Right kidney (tissue), 1 donor: ENCODE data around the gene ZNRF3.
"Not testable (repeated sequence)": the region's sequence is repeated elsewhere in the genome, so short reads cannot be mapped to it uniquely, and the experiment has no call there.

Experiments used
- DNase-seq: peaks from one replicate; pipeline ENCODE4 v3.0.0-alpha.2; 2016

The ZNRF3 gene

DNA sequence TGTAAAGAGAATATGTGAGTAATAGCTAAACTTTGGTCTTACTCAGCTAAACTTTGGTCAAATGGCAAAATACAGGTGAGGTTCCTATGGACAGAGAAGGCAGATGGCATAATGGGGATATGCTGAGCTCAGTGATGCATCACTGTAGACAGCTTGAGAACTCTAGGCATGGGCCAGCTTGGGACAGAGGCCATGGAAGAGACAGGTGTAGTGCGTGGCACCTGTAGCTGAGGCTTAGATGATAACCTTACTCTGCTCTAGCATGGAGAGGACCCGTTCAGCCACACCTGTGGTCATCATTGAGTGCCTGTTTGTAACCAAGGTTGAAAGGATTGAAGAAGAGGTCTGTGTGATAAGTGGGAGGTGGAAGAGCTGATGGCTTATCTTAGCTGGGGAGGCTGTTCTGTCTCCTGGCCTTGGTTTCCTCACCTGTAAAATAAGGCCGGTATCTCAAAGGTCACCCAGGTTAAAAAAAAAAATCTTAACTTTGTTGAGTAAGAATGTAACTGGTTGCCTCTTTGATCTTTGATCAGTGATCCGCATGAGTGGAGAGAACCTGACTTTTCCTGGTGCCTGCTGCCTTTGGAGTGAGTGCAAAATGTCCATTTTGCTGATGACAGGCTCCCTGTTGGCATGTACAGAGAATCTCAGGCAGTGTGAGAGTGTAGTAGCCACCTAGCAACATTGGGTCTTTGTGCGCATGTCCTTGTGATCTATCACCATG is 48.6 kb downstream of the ZNRF3 start:
- no peak for DNase-seq

DNA sequence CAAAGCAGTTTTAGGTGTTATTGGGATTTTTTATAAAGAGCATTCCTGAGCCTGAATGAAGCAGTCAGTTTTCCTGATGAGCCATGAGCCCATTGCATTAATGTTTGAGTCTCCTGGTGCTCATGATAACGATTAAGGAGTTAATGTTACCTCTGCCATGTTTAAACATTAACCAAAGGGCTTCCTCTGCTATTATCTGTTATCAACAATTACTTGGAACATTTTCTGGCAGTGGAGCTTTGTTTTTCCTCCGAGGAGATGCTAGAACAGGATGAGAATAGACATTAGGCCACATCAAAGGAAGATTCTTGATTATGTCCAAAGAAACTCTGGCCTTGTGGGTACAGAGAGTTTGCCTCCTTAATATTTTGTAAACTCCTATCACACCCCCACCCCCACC is 49.9 kb downstream of the ZNRF3 start:
- DNase-seq: no peak

DNA sequence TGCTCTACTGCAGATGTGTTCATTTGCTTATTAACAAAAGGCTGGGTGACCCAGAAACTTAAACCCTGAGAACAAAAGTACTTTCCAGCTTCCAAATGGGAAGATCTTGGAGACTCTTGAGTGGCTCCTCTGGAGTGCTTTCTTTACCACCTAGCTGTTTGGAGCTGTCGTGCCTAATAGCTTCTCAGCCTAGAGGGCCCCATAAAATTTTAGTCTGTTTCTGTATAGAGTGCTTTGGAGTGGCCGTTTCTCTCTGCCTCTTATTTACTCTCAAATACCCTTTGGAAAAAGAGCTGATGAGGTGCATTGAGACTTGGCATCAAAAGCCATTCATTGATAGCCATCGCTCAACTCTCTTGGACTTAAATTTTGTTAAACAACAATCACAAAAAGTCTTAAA is 50.7 kb downstream of the ZNRF3 start:
- no peak for DNase-seq

DNA sequence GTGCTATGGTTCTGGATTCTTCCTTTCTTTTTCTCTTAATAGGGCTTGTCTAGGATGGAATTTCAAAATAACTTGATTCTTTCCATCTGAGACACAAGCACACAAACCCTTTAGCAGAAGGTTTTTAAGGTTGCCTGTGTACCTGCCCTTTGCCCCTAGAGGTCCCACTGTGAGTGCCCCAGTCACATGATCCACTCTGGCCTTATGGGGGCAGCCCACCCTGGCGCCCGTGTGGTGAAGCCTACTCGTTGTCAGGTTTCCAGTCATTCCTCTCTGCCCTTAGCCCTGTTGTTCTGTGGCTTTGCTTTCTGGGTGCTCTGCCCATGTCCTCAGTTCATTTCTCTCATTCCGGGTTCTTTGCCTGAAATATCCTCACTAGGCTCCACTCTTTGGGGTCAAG is 51.8 kb downstream of the ZNRF3 start:
- no peak for DNase-seq

DNA sequence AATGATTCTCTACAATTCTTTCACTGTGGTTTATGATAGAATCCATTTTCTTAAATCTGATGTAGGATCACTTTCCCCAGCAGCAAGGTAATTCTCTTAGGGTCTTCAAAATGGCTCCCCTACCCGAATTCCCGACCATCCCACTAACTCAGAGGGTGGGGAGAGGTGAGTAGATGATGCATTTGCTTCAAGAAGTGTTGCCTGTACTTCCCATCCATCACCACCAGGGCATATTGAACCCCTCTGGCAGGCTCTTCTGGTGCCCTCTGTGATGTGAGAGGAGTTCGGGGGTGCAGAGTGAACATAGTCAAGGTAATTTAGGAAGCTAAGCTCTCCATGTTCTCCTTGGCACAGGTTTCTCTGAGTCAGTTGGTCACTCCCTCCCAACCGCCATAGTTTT is 52.3 kb downstream of the ZNRF3 start:
- no peak for DNase-seq

DNA sequence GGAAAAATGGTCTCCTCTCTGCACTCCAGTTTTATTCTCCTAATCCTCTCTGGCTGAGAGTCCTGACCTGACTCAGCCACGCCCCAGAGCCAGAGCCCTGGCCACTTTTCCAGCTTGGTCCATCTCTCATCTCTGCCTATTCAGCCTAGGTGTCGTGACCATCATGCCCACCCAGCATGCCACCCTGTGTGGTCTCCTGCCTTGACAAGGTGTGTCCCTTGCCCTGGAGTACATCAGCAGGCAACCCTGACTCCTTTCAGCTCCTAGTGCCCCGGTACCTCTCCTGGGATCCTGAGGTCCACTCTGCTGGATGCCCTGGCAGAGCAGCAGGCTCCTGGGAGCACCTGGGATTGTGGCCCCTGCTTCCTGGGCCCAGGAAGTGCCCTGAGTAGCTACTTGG is 52.8 kb downstream of the ZNRF3 start:
- DNase-seq: no peak

DNA sequence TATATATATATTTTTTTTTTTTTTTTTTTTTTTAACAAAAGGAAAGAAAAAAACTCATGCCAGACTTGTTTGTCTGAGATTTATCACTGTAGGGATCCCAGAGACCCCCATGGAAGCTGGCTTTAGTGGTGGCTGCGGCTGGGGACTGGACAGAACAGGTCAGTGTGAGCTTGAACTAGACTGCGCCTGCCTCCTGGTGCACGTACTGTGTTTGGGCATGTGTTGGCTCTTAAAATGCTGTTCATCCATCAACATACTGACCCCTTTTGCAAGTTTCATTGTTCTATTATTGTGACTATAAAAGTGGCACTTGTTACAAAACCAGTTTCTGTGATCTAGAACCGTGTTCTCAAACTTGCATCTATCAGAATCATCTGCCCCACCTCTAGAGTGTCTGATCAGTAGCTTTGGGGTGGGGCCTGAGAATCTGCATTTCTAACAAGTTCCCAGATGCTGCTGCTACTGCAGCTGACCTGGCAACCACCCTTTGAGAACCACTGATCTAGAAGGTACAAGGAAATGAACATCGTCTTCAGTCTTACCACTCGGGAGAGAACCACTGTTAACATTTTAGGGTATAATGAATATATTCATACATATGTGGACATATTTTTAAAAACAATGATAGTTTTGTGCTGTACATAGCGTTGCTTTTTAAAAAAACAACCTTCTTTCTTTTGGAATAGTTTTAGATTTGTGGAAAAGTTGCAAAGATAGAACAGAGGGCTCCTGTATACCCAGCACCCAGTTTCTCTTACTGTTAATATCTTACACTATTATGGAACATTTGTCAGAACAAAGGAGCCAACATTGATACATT is 54.0 kb downstream of the ZNRF3 start:
- DNase-seq: no peak

DNA sequence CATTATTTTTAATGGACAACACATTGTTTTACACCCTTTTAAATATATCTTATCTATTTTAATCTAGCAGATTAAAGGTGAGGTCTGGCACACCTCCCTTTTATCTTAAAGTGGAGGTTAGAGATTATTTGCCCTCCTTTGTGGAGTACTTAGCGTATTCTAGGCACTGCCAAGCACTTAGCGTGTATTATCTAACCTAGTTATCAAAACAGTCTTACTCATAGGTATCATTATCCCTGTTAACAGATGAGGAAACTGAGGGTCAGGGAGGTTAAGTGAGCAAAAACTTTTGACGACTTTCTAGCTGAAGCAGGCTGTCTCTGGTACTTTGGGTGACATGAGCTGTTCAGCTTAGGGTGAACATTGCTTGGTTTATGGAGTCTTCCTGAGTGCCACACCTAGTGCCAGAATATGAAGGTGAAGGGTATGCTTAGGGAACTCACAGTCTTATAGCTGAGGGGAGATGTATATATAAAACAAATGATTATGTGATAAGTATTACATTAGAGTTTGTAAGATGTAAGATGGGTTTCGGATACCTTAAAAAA is 55.0 kb downstream of the ZNRF3 start:
- no peak for DNase-seq

DNA sequence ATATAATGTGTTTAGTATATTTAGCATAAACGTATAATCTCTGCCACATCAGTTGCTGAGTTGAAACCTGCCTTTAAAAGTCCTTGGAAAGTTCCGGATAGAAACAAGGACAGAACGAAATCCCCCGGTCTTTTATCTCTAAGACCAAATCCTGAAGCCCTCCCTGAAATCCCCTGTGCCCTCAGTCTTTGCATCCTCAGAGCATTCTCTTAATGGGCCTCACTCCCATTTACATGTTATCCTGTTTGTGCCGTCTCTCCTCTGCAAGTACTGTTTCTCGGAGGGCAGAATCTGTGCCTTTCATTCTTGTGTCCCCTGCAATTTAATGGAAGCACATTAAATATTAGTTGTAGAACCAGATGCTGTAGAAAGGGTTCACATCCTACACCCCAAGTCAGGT is 56.0 kb downstream of the ZNRF3 start:
- no peak for DNase-seq

DNA sequence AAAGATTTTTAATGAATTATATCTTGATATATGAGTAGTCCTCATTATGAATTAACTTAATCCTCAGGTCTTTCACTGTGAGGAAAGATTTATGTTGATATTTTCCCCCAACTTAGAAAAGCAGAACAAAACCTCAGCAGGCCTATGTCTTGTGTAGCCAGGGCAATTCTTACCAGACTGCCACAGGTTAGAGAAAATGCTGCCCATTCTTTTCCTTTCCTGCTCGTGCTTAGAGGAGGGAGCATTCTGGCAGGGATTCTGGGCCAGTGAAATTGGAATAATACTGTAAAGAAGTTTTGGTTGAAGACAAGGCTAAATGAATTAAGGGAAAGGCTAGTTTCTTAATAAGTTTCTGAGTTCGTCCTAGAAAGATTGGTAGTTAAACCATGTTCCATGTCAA is 56.6 kb downstream of the ZNRF3 start:
- DNase-seq: no peak

DNA sequence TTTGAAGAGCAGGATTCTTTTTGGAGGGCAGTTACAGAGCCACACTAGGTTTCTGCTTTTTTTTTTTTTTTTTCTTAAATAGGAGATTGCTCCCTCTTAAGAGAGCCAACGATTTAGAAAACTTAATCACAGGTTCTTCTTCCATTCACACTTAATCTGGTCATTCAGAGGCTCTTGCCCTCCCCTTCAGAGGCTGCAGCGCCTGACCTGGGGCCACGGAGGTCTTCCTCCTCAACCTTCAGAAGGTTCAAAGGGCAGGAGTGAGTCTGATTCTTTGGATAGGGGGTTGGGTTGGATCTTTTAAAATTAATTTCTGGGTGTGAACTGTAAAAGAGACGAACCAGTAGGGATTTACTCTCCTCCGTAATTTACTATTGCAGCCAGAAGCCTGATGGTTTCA is 57.1 kb downstream of the ZNRF3 start:
- DNase-seq: no peak

DNA sequence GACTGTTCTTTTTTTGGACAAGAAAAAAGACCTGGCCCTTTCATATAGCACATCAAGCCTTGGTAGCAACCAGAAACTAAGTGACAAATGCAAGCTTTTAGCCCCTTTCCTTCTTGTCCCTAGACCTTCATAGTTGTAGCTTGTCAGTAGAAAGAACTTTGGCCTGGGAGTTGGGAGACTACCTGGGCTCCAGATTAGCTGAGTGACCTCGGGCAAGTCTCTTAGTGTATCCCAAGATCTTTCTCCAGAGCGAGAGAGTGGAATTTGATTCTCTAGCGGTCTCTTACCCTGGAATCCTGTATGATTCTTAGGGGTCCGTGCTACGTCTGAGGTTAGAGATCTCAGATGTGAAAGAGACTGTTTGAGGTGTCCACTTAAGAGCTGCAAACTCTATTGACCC is 59.0 kb downstream of the ZNRF3 start:
- no peak for DNase-seq

DNA sequence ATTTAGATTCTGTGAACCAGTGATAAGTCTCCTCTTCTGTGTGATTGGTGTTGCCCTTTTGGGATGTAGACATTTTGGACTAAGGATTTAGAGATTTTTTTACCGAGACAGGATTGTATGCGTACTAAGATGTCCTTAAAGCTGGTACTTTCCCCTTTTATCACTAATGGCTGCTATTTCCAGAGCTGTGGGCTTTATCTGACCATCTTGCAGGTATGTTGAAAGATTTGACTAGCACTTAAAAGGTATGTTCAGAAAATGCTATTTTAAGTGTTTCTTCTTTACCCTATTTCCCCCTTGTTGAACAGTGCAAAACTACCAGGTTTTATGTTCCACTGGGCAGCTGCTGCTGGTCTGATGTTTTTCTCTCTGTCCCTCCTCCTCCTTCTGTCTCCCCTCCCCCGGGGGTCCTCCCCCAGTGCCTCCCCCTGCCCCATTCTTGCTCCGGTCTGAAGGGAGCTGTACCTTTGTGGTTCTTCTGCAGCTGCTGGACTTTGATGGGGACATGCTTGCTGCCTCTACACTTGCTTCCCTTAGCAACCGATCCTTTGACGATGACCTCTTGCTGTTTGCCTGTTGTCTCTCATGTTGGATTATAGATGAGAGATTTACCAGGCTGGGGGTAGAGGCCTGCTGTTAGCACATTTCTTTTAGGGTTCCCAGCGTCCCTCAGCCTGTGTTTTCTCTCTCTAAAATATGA is 59.6 kb downstream of the ZNRF3 start:
- DNase-seq: peak; percentile 47

DNA sequence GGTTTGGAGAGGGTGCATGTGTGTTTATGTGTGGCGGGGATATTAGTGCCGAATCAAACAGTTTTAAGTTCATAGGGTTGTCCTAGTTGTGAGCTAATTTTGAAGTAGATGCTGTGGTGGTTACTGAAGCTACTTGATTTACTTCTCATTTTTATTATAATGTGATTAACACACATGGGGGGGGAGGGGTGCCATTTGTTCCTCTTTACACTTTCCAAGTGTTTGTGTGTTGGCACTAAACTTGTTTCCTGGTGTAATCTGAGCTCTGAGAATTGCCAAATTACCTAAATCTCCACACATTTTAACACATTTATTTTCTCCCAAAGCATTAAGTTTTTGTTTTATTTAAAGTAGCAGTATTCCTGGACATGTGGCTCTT is 60.1 kb downstream of the ZNRF3 start:
- DNase-seq: no peak

DNA sequence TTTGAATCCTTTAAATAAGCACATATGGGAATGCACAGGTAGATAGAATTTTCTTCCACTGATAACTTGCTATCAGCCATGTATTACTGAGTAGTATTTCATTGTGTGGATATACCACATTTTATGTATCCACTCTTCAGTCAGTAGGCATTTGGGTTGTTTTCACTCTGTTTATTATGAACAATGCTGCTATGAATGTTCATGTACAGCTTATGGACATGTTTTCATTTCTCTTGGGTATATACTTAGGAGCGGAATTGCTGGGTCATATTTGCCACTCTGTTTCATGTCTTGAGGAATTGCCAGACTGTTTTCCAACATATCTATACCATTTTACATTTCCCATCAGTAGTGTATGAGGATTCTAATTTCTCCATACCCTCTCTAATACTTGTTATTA is 63.8 kb downstream of the ZNRF3 start:
- no peak for DNase-seq

DNA sequence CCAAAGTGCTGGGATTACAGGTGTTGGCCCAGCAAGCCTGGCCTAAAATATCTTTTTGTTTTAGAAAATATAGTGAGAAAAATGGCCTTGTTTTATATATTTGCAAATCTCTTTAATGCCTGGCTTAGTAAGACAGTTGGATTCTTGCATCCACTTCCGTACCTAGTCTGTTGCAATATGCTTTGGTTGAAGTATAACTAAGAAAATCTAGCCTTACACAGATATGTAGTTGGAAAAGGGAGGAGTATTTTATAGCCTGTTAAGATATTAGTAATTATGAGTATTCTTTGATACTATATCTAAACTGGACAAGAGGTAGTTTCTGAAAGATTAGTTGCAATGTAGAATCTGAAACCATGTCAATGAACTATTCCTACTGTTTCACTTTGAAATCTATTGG is 65.1 kb downstream of the ZNRF3 start:
- no peak for DNase-seq

DNA sequence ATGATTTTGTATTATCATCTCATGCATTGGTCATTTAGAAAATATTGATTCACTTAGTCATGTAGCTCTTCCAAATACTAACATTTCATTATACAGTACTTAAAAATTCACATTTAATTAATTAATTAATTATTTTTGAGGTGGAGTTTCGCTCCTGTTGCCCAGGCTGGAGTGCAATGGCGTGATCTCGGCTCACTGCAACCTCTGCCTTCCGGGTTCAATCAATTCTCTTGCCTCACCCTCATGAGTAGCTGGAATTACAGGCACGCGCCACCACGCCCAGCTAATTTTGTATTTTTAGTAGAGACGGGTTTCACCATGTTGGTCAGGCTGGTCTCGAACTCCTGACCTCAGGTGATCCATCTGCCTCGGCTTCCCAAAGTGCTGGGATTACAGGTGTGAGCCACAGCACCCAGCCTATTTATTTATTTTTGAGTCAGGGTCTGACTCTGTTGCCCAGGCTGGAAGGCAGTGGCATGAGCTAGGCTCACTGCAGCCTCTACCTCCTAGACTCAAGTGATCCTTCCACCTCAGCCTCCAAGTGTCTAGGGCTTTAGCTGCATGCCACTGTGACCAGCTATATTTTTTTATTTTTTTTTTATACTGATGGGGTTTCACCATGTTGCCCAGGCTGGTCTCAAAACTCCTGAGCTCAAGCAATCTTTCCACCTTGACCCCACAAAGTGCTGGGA is 65.6 kb downstream of the ZNRF3 start:
- not testable (repeated sequence) for DNase-seq

DNA sequence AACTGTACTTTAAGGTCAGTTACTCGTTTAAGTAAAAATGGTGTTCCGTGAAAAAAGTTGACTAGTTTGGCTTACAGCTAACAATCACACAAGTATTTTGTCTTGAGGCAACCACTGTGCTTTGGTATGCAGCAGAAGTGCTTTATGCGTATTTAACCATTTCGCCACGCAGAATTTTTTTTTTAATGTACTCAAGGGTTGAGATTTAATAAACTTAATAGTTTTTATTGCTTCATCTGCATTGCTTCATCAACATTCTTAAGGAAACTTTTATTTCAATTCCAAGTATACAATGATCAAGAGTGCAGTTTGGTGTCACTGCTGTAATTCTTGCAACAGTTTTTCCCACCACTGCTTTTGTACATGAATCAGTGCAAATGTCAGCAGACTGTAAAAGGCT is 66.4 kb downstream of the ZNRF3 start:
- DNase-seq: no peak

DNA sequence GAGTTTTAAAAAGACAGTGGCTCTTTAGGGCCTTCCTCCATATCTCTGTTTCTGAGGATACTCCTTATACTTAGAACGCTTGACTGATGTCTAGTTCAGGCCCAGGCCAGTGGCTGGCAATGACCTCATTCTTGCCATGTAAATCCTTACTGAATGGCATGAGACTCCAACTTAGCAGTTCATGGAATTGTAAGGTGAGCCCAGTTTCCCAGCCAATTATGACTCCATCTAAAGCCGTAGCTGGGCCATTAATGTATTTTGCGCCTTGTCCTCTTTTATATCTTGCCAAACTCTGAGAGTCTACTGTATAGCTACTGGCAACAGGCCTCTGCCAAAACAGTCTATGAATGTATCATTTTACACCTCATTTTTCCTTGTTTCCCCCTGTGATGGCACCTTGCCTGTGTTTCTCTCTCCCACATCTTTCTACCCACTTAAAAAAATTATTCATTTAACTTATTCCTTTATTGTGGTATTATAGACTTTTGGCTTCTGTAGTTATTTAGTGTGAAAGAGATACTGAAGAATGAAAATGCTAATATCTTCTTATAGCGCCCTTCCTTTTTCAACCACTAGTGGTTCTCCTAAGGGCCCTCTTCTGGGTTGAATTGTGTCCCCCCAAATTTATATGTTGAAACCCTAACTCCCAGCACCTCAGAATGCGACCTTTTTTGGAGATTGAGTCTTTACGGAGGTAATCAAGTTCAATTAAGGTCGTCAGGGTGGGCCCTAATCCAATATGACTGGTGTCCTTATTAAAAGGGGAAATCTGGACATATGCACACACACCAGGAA is 67.4 kb downstream of the ZNRF3 start:
- DNase-seq: no peak

DNA sequence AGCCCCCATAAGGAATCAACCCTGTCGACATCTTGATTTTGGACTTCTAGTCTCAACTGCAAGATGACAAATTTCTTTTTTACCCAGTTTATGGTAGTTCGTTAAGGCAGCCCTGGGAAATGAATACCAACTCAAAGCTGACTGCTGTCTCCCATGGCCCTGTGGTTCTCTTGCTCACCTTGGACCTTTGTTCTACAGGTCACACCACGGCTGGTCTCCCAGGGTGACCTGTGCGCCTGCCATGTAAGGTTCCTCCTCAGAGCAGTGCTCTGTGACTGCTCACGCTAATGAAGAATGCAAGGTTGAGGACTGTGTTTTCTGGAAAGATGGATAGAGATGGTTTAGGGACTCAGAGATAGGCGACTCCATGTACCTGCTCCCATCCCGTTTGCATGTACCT is 68.2 kb downstream of the ZNRF3 start:
- DNase-seq: no peak

DNA sequence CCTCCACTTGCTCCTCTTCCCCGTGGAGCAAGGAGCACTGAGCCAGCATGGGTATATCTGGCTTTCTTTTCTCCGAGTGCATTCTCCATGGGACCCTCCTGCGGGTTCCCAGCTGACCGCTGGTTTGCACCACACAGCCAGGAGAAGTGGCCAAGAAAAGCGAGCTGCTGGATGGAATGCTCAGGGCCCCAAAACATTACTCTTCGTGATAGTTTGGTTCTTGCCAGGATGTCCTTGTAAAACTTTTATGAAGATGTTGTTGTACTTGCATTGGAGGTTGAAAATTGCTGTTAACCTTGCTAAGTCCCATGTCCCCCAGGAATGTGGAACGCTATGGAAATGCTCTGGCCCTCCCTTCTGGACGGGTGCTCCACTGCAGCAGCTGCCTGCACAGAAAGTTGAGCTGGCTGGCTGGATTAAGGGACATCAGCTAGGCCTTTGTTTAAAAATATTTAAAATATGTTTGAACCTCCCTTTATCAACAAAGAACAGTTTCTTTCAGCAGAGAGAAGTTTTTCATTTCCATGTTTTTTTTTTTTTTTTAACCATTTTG is 68.7 kb downstream of the ZNRF3 start:
- peak; percentile 54 for DNase-seq
